ENCODE data around the gene DEAF1. TPM values are rescaled to one million over a fixed set of nuclear protein-coding genes. Genes with fewer than 3 reads are reported as not detected.
A peak's percentile ranks its signal among the peaks of the same experiment; 100 is the strongest.

The DEAF1 gene
- total and polyA plus RNA-seq, 2 of the 13 experiments (the other 11 are each of a cell fraction or from before 2014, with no cell fraction given) = 22.3 to 29.6 TPM

GRCh38 chr11:706957-707816 lies 12.2 kb upstream of the DEAF1 start (continued):
- TF ChIP-seq ZHX2 (IDR thresholded peaks at IDR 0.05; ENCODE audit: low read depth) = no peak
- TF ChIP-seq ZHX2 (CRISPR knock-in tag; IDR thresholded peaks at IDR 0.05; ENCODE audit: borderline replicate concordance) = no peak
- TF ChIP-seq ZC3H13 (CRISPR knock-in tag; IDR thresholded peaks at IDR 0.05) = no peak; the same call in 1 of the 2 replicates
- no peak for TF ChIP-seq MZF1 (CRISPR knock-in tag; IDR thresholded peaks at IDR 0.05; ENCODE audit: borderline replicate concordance)
- no peak for TF ChIP-seq DNMT3B (CRISPR knock-in tag; conservative IDR thresholded peaks at IDR 0.05)
- TF ChIP-seq ZNF775 (CRISPR knock-in tag; IDR thresholded peaks at IDR 0.05; ENCODE audit: borderline replicate concordance) = peak; percentile 78; the same call in 1 of the 2 replicates
- TF ChIP-seq ZNF251 (CRISPR knock-in tag; IDR thresholded peaks at IDR 0.05) = no peak
- TF ChIP-seq ZNF652 (CRISPR knock-in tag; IDR thresholded peaks at IDR 0.05; ENCODE audit: borderline replicate concordance, low read depth) = no peak
- peak; percentile 80 for TF ChIP-seq ZNF296 (CRISPR knock-in tag; conservative IDR thresholded peaks at IDR 0.05)
- peak; percentile 61; the same call in 1 of the 2 replicates for TF ChIP-seq ZNF639 (CRISPR knock-in tag; conservative IDR thresholded peaks at IDR 0.05)
- peak; percentile 65; the same call in 1 of the 2 replicates for TF ChIP-seq SOX5 (CRISPR knock-in tag; IDR thresholded peaks at IDR 0.05; ENCODE audit: borderline replicate concordance)
- TF ChIP-seq ZNF256 (CRISPR knock-in tag; conservative IDR thresholded peaks at IDR 0.05) = no peak
- TF ChIP-seq PHF20 (CRISPR knock-in tag; IDR thresholded peaks at IDR 0.05) = no peak
- TF ChIP-seq FOXP4 (CRISPR knock-in tag; IDR thresholded peaks at IDR 0.05) = peak; percentile 57
- TF ChIP-seq ZNF644 (CRISPR knock-in tag; IDR thresholded peaks at IDR 0.05; ENCODE audit: low read depth) = no peak
- TF ChIP-seq NR2F2 (IDR thresholded peaks at IDR 0.05; ENCODE audit: borderline replicate concordance, low read depth) = no peak
- TF ChIP-seq ZNF350 (CRISPR knock-in tag; IDR thresholded peaks at IDR 0.05; ENCODE audit: borderline replicate concordance, low read depth) = peak; percentile 97
- TF ChIP-seq, protein P1, sequence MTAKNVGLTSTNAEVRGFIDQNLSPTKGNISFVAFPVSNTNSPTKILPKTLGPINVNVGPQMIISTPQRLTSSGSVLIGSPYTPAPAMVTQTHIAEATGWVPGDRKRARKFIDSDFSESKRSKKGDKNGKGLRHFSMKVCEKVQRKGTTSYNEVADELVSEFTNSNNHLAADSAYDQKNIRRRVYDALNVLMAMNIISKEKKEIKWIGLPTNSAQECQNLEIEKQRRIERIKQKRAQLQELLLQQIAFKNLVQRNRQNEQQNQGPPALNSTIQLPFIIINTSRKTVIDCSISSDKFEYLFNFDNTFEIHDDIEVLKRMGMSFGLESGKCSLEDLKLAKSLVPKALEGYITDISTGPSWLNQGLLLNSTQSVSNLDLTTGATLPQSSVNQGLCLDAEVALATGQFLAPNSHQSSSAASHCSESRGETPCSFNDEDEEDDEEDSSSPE (CRISPR knock-in tag; IDR thresholded peaks at IDR 0.05) = 0 out of 2 replicates have a peak, but pooled peaks have one; percentile 16
- TF ChIP-seq KLF11 (CRISPR knock-in tag; IDR thresholded peaks at IDR 0.05) = peak; percentile 79; the same call in 1 of the 2 replicates
